Lung microvascular endothelial cell (primary cell): ENCODE measurements around the gene SYNM. TPM values are rescaled to one million over a fixed set of nuclear protein-coding genes. Genes with fewer than 3 reads are reported as not detected.

Source experiments
- DNase-seq, 2 donors: peaks; one replicate each; pipeline versions ENCODE4 v3.0.0 to v3.0.0-alpha.2; 2010; ENCODE audit warnings: low read depth in 2 of 2
- total RNA-seq: library from RNA; depleted of rRNA; stranded (reverse); fragments of >200 nt; gene quantifications from 2 replicates; pipeline ENCODE4 v1.2.1, GENCODE V29; 2014

The SYNM gene
- total RNA-seq, 1 donor from 2014 or later, result 62.7 TPM

DNA sequence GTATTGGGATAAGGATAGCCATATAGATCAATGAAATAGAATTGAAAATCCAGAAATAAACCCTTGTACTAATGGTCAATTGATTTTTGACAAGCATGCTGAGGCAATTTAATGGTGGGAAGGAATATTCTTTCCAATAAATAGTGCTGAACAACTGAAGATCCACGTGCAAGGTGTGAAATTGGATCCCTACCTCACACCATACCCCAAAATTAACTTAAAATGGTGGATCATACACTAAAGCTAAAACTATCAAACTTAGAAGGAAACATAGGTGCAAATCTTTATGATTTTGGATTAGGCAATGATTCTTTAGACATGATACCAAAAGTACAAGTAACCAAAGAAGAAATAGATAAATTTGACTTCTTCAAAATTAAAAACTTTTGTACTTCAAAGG, 22.1 kb upstream of the SYNM start:
- DNase-seq, result no peak

- no peak for DNase-seq
These were observed 19.9 kb upstream of the SYNM start for GRCh38 chr15:99084965-99085364.

GRCh38 chr15:99085413-99086326, 19.2 kb upstream of the SYNM start:
- no peak for DNase-seq

DNA sequence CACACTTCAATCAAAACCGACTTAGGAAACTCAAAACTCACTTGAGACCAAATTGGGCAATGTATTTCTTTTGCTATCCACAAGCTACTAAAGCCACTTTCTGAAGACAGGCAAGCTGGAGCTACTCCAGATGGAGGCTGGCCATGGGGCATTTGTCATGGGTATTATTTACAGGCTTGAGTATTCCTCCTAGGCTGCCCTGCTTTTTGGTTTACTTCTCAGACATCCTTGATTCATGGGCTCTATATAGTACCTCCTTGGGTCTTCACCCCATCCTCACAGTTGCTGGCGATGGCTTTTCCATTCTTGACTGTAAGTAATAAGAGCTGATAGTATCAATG, 18.6 kb upstream of the SYNM start:
- no peak for DNase-seq

DNA sequence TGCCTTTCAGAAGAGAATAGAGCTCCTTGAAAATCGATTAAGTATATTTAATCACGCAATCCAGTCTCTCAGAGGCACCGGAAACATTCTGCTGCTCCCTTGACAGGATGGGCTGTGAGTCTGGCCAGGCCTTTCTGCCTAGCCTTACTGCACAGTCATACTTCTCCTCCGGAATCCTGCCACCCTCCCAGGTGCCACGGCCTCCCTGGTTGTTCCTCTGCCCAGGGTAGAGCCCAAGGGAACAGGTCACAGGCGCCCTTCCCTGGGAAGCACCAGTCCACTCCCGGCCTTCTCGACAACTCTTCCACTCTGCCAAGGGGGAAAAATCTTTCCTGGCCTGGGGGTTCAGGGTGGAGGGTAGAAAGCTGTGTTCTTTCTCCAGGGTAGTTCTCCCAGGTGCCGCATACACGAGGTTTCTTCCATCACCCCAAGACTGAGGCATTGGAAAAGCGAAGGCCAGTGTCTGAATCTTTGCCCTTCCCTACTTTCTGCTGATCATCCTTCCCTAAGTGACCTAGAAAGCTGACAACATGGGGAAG, 17.4 kb upstream of the SYNM start:
- DNase-seq, result no peak

GRCh38 chr15:99090011-99090699, 14.7 kb upstream of the SYNM start:
- DNase-seq, result no peak

DNA sequence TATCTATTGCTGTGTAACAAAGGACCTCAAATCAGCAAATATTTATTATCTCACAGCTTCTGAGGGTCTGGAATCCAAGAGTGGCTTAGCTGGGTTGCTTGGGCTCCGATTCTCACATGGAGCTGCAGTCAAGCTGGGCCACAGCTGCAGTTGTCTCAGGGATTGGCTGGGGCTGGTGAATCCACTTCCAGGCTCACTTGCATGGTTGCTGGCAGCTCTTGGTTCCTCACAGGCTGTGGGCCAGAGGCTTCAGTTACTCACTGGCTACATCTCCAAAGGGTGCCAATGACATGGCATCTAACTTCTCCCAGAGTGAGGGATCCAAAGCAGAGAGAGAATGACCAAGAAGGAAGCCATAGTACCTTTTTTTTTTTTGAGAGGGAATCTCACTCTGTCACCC, 13.9 kb upstream of the SYNM start:
- DNase-seq, result no peak

DNA sequence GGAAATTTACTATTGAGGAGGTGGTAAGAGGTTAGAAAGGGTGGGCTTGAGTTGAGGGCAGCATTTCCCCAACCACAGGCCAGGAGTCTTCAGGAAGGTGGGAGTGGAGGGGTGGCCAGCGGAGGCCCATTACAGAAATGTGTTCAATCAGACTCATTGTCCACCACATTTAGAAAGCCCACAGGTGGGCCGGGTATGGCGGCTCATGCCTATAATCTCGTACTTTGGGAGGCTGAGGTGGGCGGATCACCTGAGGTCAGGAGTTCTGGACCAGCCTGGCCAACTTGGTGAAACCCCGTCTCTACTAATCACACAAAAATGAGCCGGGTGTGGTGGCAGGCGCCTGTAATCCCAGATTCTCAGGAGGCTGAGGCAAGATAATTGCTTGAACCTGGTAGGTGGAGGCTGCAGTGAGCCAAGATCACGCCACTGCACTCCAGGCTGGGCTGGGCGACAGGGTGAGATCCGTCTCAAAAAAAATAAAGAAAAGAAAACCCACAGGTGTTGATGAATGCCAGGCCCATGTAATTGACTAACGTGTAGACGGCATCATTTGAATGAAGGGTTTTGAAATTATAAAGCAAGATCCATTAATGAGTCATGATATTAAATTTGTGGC, 12.2 kb upstream of the SYNM start:
- DNase-seq, result no peak

- DNase-seq, result no peak
These were observed 9.3 kb upstream of the SYNM start for GRCh38 chr15:99095626-99096025.

DNA sequence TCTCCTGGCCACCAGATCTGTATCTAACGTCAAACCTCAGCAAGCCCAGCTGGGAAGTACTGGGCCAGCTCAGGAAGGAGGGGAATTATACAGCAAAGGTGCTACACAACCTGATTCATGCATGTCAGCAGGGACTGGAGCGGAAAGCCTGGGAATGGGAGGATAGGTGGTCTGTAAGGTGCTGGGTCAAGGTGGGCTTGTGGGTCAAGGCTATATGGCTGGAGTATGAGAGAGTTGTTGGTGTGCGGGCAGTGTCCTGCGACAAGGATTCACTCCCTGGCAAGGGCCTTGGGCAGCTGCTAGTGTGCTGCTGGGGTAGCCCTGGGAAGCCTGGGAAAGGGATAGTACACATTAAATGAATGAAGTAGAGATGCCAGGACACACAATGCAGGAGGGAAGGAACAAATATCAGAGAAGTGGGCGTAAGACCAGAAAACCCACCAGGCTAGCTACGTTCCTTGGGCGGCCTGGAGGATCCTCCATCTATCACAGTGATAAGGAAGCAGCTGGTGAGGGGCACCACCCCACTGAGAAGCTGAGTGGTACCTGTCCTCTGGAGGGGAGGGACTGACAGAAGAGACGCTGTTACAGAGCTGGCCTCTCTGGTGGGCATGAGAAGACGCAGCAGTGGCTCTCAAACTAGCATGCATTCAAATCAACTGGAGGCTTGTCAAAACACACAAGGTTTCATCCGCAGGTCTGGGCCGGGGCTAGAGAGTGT, 8.5 kb upstream of the SYNM start:
- no peak for DNase-seq

- DNase-seq, result no peak
These were observed 7.9 kb upstream of the SYNM start for GRCh38 chr15:99096894-99097426.

- no peak for DNase-seq
These were observed 7.2 kb upstream of the SYNM start for GRCh38 chr15:99097441-99098410.

DNA sequence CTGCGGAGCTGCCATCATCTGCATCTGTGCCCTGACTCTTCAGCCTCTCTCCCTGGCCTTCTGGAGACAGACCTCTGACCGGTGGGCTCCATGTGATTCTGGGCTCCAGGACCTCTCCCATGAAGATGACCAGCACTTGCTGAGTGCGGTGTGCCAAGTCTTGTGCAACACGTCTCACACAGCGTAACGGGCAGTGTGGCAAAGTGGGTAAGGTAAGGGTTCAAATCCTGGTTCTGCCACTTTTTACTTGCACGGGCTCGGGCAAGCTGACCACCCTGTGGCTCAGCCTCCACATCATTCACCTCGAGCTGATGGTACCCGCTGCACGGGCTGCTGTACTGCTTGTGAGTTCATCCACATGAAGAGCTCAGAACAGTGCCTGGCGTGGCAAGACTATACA, 6.5 kb upstream of the SYNM start:
- DNase-seq, result no peak

DNA sequence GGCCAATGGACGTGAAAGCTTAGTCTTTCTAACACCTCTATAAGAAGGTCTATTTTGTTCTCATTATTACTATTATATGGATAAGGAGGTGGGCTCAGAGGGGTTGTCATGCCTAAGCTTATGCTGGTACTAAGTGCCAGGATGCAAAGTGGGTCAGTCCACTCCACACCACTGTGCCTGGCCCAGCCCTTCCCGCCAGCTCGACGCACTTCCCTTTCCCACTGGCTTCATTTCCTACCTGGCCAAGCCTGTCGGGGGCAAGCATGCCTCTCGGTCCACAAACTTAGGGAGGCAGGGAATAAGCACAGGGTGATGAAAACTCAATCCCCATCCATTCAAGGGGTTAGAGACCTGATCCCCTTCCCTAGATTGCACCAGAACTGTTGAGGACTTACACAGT, 5.9 kb upstream of the SYNM start:
- no peak for DNase-seq

DNA sequence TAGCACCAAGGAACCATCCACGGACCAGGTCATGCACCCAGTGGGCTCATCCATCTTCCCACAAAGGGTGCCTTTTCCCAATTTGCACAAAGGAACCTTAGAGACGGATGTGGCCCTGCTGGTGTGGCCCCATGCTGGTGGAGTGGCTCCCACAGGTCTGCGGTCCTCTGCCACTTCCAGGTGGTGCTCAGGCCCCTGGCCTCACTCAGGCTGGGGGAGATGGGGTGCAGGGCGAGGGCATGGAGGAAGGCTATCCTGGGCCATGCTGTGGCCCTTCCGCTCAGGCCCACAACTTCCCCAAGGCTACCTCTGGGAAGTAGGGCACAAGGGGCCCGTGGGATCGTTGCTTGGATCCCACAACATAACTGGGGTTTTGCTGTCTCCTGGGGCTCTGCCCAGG, 5.2 kb upstream of the SYNM start:
- no peak for DNase-seq

DNA sequence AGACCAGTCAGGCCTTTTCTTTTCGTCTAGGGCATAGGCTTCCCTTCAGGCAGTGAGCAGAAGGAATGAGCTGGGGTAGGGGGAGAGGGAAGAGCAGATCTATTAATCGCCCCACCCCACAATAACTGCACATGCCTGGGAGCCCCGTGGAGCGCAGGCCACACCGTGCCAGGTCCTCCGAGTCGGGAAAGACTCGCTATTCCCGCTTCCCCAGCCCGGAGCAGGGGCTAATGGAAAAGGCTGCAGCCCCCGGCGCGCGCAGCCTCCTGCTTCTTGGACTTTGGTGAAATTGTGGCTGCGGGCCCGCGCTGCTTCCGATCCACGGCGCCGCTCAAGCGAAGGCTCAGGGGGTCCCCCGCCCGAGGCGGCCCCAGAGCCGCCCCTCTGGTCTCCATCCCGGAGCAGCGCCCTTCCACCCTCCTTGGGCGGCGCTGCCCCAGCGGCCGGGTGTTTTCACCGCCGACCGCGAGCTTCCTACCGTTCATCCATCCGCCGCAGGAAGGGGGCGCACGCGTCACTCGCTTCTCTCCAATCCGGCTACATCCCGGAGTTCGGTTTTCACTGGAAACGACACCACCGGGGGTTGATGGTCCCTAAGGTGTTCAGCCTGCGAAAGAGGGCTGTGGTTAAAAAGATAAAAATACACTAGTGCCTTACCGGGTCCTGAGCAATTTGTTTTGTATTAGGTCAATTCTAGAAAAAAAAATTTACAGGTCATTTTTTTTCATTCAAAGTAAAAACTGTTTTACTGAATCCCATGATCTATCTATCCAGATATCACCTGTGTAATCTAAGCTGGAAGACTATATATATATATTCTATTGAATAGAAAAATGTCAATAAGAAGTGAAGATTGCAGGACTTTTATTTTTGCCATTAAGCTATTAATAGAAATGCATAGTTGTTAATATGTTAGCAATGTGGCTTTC, 4.4 kb upstream of the SYNM start:
- peak; percentile 71 to 82 for DNase-seq

GRCh38 chr15:99101501-99101900, 3.4 kb upstream of the SYNM start:
- no peak for DNase-seq

- DNase-seq, result no peak
These were observed 2.3 kb upstream of the SYNM start for GRCh38 chr15:99102332-99103235.
